H1 (cell line): ENCODE measurements around the gene C3AR1. TPM values are rescaled to one million over a fixed set of nuclear protein-coding genes. Genes with fewer than 3 reads are reported as not detected.

Source experiments
- ASH2L ChIP-seq: fragments of 200-600, 300-600 bp; sonication (generic); IDR thresholded peaks from one replicate; pipeline ENCODE4 v1.7.1; 2017; ENCODE audit warnings: low read length
- BACH1 ChIP-seq: IDR thresholded peaks from 2 replicates; pipeline ENCODE4 v1.6.1; 2012; ENCODE audit warnings: low read length, improper control_type of control experiment
- EP300 ChIP-seq, 2 experiments: IDR thresholded peaks; 1 replicate in 1 of 2; 2 replicates in 1 of 2; pipeline ENCODE4 v1.6.1; 2011 to 2012; ENCODE audit warnings: low read depth in 2 of 2, low read length in 2 of 2, mild to moderate bottlenecking in 2 of 2, borderline replicate concordance in 1 of 2, inconsistent platforms in 1 of 2, moderate library complexity in 1 of 2
- HDAC2 ChIP-seq, 2 experiments: fragments of 300-600 bp in 1 of 2; sonication (generic) in 1 of 2; IDR thresholded peaks; 2 replicates each; pipeline ENCODE4 v1.6.1; 2011 to 2012; ENCODE audit warnings: low read depth in 2 of 2, low read length in 2 of 2, mild to moderate bottlenecking in 2 of 2, moderate library complexity in 2 of 2, borderline replicate concordance in 1 of 2, inconsistent platforms in 1 of 2
- polyA plus RNA-seq, 7 experiments: library from polyadenylated mRNA; depleted of rRNA in 3 of 7; stranded (reverse) in 5 of 7; unstranded in 2 of 7; fragments of >200 nt in 5 of 7; fragments of 200-250 nt in 2 of 7; gene quantifications; 1 replicate in 5 of 7; 2 replicates in 1 of 7; 4 replicates in 1 of 7; pipeline versions ENCODE4 v1.2.1 to v1.2.3, GENCODE V29; 2011 to 2013; ENCODE audit warnings: missing spikeins in 2 of 7, mixed read lengths in 2 of 7
- total RNA-seq: library from RNA; stranded (reverse); fragmentation: NEBNext Ultra II Directional; extraction: Animal tissue kit (Norgen Biotek cat#: 25700); gene quantifications from 2 replicates; pipeline ENCODE4 v1.2.1, GENCODE V29; 2021

C3AR1 gene
- total and polyA plus RNA-seq, 2 of the 8 experiments (the other 6 are each of a cell fraction or from before 2014, with no cell fraction given): not detected

GRCh38 chr12:8018666-8019581 lies 47.2 kb downstream of the C3AR1 start (continued):
- no peak for TF ChIP-seq BACH1
- peak; percentile 89 for TF ChIP-seq ASH2L
- peak in 1 of 2 experiments; percentile 38; a peak in 1 of 3 replicates for TF ChIP-seq EP300 (IDR thresholded peaks at IDR 0.05; ENCODE audit: borderline replicate concordance in 1 of 2, low read depth in 2 of 2, low read length in 2 of 2)
- TF ChIP-seq HDAC2 (IDR thresholded peaks at IDR 0.05; ENCODE audit: borderline replicate concordance in 1 of 2, low read depth in 2 of 2, low read length in 2 of 2): peak; percentile 24 to 65; a peak in 2 of 4 replicates
- TF ChIP-seq, all 59 proteins: peak for 10
